ENCODE results near the gene XCR1. TPM values are rescaled to one million over a fixed set of nuclear protein-coding genes. Genes with fewer than 3 reads are reported as not detected.

Gene XCR1
- total RNA-seq, 1 experiment from 2014 or later: not detected

GRCh38 chr3:45984331-45985312 lies 42.7 kb downstream of the XCR1 start:
- H3K27me3 ChIP-seq (ENCODE audit: insufficient read depth, low read length): no peaks in the 10 kb centered on the region
- no peak overlapping the region for H3K4me3 ChIP-seq (replicated peaks in 1 of 2; ENCODE audit: low read depth in 1 of 2, low read length in 2 of 2)
- ChIA-PET RAD21 (ENCODE audit: low non-redundant PET in 1 of 2, low total read pairs in 2 of 2, uncharacterized antibody in 2 of 2, unreplicated experiment in 2 of 2) (no interaction called here), CTCF (interaction anchor here (1.5 kb wide), 1 partner anchor 46 kb away, joined by 4 read pairs; no protein-coding TSS in a partner anchor), POLR2A (no interaction called here)
- DNase-seq (ENCODE audit: low read depth, low spot score) (no peak), ATAC-seq (no peak)
- H3K9ac ChIP-seq (ENCODE audit: low read length): no peak overlapping the region
- H4K20me1 ChIP-seq (ENCODE audit: insufficient read depth): no peaks in the 10 kb centered on the region
- no peaks in the 10 kb centered on the region for H3K9me2 ChIP-seq (ENCODE audit: insufficient read depth)
- intact Hi-C loops (cut with micrococcal nuclease): no loop called here
- H3K36me3 ChIP-seq (ENCODE audit: control insufficient read depth in 1 of 2, insufficient read depth in 2 of 2, low read length in 2 of 2): peaks cover 19 to 23% of the 10 kb centered on the region in 2 experiments; a peak in 3 of 4 replicates
- no peak overlapping the region for H3K4me2 ChIP-seq (ENCODE audit: low read length)
- H3K79me2 ChIP-seq (ENCODE audit: insufficient read depth, low read length): peaks cover 31% of the 10 kb centered on the region
- H3K27ac ChIP-seq (ENCODE audit: low read depth, low read length): no peak overlapping the region
- peaks cover 0 to 17% of the 10 kb centered on the region in 2 experiments; a peak in 2 of 4 replicates for H3K4me1 ChIP-seq (ENCODE audit: control insufficient read depth in 1 of 2, insufficient read depth in 2 of 2, low read length in 2 of 2)
- no peak overlapping the region for H2AFZ ChIP-seq (ENCODE audit: low read depth, low read length, poor library complexity, severe bottlenecking)
- no TSS peak for BruUV-seq (replicated peaks)
- no peaks in the 10 kb centered on the region for H3K9me3 ChIP-seq (ENCODE audit: control insufficient read depth in 1 of 2, insufficient read depth in 1 of 2, low read depth in 1 of 2, low read length in 2 of 2)
- TF ChIP-seq YY1 (IDR thresholded peaks at IDR 0.05; ENCODE audit: extremely low read depth, insufficient replicate concordance, low read depth, low read length): no peak
- TF ChIP-seq, protein P1, sequence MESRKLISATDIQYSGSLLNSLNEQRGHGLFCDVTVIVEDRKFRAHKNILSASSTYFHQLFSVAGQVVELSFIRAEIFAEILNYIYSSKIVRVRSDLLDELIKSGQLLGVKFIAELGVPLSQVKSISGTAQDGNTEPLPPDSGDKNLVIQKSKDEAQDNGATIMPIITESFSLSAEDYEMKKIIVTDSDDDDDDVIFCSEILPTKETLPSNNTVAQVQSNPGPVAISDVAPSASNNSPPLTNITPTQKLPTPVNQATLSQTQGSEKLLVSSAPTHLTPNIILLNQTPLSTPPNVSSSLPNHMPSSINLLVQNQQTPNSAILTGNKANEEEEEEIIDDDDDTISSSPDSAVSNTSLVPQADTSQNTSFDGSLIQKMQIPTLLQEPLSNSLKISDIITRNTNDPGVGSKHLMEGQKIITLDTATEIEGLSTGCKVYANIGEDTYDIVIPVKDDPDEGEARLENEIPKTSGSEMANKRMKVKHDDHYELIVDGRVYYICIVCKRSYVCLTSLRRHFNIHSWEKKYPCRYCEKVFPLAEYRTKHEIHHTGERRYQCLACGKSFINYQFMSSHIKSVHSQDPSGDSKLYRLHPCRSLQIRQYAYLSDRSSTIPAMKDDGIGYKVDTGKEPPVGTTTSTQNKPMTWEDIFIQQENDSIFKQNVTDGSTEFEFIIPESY (IDR thresholded peaks at IDR 0.05; ENCODE audit: extremely low read depth, insufficient replicate concordance, low read length): no peak
- no peak for TF ChIP-seq EGR1 (IDR thresholded peaks at IDR 0.05; ENCODE audit: low read depth)
- no peak for TF ChIP-seq TCF7L2 (IDR thresholded peaks at IDR 0.05; ENCODE audit: borderline replicate concordance, extremely low read depth, insufficient read depth, insufficient read length)
- TF ChIP-seq SP1 (IDR thresholded peaks at IDR 0.05; ENCODE audit: low read depth): no peak
- TF ChIP-seq EZH2phosphoT487 (IDR thresholded peaks at IDR 0.05; ENCODE audit: borderline replicate concordance): no peak
- TF ChIP-seq POLR2A (IDR thresholded peaks at IDR 0.05; ENCODE audit: borderline replicate concordance, extremely low read depth, insufficient read depth, insufficient read length): no peak
- TF ChIP-seq JUND (IDR thresholded peaks at IDR 0.05): no peak
- TF ChIP-seq ZFX (IDR thresholded peaks at IDR 0.05): no peak
- TF ChIP-seq REST (IDR thresholded peaks at IDR 0.05; ENCODE audit: low read depth): no peak
- TF ChIP-seq ATF3 (IDR thresholded peaks at IDR 0.05): no peak
- no peak for TF ChIP-seq SRF (IDR thresholded peaks at IDR 0.05; ENCODE audit: low read depth)
- TF ChIP-seq CEBPB (IDR thresholded peaks at IDR 0.05; ENCODE audit: low read depth): no peak

Data from HCT116 (cell line).